DMS53 treated with DMSO at 0.1 percent for 48 hours (cell line): ENCODE measurements around the gene TUBG1.
"Not testable (repeated sequence)": the region's sequence is repeated elsewhere in the genome, so short reads cannot be mapped to it uniquely, and the experiment has no call there.

ENCODE experiments used
- DNase-seq: peaks from one replicate; lab custom pipeline; 2025; ENCODE audit not compliant: unreplicated experiment; lab: John Stamatoyannopoulos, UW

TUBG1 gene

DNA sequence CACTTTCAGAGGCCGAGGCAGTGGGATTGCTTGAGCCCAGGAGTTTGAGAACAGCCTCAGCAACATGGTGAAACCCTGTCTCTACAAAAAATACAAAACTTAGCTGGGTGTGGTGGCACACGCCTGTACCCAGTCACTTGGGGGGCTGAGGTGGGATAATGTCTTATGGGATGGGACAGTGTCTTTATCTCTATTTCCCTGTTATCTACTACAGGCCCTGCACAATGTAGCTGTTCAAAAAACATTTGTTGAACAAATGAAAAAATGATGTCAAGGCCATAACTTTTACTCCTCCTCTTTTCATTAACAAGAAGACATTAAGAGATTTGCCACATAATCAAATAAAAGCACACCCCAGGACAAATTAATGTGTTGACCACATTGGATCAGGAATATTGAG, 13.8 kb downstream of the TUBG1 start:
- DNase-seq, result no peak

GRCh38 chr17:42623732-42624596, 14.5 kb downstream of the TUBG1 start:
- DNase-seq, result peak; percentile 91

GRCh38 chr17:42627032-42627764, 17.7 kb downstream of the TUBG1 start:
- not testable (repeated sequence) for DNase-seq

DNA sequence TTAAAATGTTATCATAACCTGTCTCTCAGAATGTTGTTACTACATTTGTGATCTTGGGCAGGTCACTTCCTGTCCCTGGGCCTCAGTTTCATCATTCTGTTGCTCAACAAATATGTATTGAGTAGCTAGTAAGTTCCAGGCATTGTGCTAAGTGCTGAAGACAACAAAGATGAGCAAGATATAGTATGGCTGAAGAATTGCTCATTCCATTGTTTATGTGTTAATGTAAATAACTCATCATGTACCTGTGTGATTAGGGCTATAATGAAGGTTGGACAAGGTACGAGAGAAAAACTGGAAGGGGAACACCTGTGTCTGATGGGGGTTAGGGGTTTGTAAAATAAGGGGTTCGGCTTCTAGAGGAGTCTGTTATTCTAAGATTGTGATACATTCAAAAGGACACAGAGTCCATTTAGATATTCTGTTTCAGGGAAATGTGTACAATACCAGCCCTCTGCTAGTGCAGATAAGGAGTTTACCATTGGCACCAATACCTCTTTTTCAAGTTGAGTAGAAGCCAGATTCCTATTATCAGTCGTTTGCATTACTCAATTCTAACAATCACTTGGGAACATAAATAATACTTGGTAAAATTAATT, 20.0 kb downstream of the TUBG1 start:
- no peak for DNase-seq

DNA sequence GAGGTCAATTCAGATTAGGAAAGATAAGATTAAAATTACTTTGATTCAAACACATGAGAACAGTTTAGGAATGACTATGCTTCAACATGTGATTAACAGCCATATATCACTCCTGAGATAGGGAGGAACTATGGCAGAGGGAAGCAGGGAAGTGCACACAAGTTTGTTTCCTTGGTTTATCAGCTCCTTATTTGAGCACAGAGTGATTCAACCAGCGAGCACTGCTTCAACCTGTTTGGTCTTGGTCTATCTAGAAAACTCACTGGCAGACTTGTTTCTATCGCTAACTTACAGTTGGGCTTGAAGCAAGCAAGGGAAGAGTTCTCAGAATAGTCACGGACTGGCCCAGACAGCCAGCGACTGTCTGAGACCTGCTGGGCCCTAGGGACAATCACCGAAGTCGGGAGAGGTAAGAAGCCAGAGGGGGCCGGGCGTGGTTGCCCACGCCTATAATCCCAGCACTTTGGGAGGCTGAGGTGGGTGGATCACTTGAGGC, 23.5 kb downstream of the TUBG1 start:
- DNase-seq, result no peak

DNA sequence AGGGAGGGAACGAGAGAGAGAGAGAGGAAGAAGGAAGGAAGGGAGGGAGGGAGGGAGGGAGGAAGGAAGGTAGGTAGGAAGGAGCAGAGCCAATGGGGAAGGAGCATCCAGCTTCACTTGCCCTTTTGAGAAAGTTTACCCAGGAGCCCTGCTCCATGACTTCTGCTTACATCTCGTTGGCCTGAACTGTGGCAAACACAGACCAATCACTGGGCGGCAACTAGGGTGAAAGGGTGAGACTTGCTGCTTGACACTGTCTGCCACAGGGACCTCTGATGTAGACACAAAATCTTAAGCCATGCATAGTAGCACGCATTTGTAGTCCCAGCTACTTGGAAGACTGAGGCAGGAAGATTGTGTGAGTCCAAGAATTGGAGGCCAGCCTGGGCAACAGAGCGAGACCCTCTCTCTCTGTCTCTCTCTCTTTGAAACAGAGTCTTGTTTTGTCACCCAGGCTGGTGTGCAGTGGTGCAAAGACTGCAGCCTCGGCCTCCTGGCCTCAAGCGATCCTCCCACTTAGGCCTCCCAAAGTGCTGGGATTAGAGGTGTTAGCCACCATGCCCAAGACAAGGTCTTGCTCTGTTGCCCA, 30.1 kb downstream of the TUBG1 start:
- no peak for DNase-seq

- DNase-seq, result no peak
These were observed 30.6 kb downstream of the TUBG1 start for GRCh38 chr17:42640121-42640520.

DNA sequence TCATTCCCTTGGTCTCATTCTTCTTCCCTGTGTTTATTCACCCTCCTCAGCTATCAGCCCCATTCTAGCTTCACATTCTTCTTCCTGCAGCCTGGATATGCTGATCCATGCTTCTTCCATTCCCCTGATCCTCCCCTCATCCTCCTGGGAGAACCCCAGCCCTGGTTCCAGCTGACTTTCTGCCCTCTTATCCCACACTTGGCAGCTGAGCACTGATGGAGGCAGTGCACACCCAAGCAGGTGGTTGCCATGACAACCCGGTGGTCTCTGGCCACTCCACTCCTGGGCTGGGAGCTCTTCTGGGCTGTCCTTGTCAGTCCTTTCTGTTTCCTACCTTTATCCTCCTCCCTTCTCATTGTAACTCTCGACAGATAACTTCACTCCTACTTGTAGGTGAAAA, 32.9 kb downstream of the TUBG1 start:
- no peak for DNase-seq

DNA sequence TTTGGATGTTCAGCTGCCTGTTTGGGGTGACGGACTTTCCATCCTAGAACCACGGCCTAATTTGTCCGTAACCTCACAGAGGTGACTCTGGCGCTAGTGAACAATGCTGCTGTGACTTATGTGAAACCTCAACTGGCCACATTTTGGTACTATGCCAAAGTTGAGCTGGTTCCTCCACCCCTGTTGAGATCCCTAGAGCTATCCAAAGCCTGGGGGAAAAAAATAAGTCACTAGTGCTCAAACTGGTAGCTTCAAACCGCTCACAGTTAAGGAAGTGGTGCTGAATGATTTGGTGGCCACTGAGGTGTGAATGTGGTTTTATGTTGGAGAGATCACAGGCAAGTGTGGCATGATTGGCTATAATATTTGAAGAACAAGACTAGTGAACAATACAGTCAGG, 38.3 kb downstream of the TUBG1 start:
- DNase-seq, result no peak

DNA sequence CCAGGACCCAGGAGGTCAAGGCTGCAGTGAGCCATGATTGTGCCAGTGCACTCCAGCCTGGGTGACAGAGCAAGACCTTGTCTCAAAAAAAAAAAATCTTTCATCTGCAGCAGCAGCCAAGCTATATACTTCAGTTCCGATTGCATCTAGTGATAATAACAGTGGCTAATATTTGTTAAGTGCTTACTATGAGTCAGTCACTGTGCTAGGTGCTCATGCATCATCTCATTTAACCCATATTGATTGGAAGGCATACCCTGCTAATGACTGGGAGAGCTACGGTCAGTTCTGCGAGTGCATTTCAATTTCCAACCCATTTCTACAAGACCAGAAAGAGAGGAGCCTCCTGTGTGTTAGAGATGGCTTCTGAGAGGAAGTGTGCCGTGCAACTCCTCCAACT, 41.9 kb downstream of the TUBG1 start:
- no peak for DNase-seq

DNA sequence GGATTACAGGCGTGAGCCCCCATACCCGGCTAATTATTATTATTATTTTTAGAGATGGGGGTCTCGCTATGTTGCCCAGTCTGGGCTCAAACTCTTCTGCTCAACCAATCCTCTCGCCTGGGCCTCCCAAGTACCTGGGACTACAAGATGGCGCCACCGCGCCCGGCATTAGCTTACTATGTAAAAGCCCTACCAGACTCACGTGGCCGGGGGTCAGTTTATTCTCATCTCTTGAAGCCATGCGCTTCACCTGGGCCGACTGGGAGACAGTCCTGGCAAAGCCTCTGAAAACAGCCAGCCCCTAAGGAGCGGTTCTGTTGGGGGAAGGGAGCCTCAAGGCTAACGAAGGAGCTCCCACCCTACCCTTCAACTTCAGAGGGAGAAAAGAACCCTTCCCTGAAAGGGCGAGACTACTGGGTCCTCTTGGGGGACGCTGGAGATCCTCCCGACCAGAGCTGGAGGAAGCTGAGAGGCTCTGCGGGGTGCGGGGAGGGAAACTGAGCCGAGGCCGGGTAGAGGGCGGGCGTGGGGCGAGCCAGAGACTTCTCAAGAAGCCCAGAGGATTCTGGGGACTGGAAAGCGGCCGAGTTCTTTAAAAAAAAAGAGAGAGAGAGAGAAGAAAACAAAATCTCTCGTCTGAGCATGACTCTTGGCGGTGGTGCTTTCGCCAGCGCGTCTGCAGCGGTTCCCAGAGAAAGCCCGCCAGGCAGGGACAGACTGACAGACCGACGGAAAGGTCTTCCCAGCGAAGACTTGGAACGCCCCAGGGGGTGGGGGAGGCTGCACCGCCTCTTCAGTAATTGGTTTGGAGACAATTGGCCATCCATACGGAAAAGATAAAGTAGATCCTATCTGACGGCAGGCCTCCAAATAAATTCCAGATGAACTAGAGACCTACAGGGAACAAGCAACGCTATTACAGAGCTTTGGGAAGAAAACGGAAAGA, 44.0 kb downstream of the TUBG1 start:
- DNase-seq, result no peak

- no peak for DNase-seq
These were observed 46.0 kb downstream of the TUBG1 start for GRCh38 chr17:42655528-42655927.

DNA sequence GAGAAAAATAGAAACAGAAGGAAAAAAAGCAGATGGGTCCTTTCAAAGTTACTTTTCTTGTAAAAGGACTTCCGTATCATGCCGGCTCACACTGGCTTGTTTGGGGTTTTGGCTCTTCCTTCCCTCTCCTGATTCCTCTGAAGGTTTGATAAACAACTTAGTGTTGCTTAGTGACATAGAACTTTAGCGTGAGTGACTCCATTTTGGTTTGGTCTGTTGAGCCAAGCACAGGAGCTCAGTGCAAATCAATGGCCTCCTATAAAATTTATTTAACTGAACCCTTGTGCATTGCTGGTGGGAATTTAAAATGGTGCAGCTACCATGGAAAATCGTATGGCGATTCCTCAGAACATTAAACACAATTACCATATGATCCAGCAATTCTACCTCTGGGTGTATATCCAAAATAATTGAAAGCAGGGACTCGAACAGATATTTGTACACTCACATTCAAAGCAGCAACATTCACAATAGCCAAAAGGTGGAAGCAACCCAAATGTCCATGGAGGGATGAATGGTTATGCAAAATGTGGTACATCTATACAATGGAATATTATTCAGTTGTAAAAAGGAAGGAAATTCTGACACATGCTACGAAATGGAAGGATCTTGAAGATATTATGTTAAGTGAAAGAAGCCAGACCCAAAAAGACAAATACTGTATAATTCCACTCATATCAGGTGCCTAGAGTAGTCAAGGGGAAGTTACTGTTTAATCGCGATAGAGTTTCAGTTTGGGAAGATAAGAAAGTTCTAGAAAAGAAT, 48.5 kb downstream of the TUBG1 start:
- no peak for DNase-seq

DNA sequence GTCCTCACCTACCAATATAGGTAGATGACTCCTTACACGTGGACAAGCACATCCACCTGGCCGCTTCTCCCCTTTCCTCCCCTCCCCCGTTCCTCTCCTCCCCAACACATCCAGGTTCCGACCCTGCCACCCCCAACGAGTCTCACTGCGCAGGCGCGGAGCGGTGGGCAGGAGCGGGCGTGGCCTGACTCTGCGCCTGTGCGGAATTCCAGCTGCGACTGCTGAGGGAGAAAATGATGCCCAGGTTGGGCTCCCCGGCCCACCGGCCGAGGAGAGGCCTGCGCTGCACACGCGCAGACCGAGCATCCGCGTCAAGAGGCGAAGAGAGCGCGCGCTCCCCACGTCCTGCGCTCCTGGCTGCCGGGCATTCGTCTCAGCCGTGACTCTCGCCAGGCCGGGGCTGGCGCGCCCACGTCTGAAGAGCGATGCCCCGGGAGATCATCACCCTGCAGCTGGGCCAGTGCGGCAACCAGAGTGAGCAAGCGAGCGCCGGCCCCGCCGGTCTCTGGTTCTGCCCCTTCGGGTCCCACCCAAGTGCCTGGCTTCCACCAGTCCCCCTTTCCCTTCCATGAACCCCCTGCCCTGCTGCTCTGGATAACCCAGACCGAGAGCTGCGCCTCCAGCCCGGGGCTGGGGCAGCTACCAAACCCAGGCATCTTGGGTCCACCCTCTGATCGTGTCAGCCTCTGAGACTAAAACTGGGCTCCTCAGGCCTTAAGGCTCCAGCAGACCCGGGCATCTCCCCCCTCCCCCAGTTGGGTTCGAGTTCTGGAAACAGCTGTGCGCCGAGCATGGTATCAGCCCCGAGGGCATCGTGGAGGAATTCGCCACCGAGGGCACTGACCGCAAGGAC, 49.8 kb downstream of the TUBG1 start, which contains the start of gene TUBG2:
Gene TUBG2 (plus strand): TSS at position 206 of the 853 bp plus-strand sequence. CDS start 220 bp downstream, at position 426.
- peak; percentile 91 for DNase-seq

DNA sequence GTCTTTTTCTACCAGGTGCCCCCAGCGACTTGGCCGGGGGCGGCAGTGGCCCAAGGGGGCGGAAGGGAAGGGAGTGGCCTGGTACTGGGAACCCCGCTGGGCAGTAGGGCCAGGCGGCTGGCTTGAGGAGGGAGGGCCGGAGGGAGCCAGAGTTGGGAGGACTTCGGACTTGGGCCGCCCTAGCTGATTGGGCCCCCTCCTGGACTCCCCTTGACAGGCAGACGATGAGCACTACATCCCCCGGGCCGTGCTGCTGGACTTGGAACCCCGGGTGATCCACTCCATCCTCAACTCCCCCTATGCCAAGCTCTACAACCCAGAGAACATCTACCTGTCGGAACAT, 50.4 kb downstream of the TUBG1 start:
- DNase-seq, result not testable (repeated sequence)

GRCh38 chr17:42660692-42661345, 51.3 kb downstream of the TUBG1 start:
- no peak for DNase-seq
